HG02840 (cell line): ENCODE results near the gene H6PD.

Experiments used
- ATAC-seq: cut with Tn5 transposase; IDR thresholded peaks from one replicate; pipeline ENCODE4 v1.9.1; 2021; ENCODE audit warnings: mild to moderate bottlenecking, moderate library complexity, moderate number of reproducible peaks; ENCODE audit not compliant: unreplicated experiment, low FRiP score

Gene H6PD

DNA sequence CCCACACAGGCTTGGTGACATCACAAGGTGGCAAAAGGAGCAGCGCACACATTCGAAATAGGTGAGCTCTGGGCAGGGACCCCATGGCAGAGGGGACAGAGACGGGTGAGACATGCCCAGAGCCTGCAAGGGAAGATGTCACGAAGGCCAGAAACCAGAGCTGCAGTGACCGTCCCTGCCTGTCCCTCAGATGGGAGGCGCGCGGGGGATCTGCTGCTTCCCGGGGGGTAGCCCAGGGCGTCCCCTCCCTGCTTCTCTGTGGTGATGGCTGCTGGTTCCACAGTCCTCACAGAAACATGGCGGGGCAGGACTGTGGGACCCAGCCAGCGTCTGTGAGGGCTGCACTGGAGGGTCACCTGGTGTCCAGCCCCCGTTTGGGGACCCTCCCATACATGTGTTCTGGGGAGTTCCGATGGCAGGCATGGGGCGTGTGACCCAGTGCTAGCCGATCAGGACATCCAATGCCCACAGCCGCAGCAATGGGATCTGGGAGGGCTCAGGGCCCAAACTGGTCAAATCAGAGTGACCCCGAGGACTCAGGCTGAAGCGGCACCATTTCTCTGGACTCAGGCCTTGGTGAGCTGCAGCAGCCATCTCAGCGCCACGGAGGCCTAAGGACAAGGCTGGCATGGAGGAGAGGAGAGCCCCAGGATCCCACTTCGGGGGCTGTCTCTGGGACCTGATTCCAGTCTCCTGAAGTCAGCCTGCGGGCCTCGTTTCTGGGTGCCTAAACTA is 37.5 kb downstream of the H6PD start:
- ATAC-seq: no peak

DNA sequence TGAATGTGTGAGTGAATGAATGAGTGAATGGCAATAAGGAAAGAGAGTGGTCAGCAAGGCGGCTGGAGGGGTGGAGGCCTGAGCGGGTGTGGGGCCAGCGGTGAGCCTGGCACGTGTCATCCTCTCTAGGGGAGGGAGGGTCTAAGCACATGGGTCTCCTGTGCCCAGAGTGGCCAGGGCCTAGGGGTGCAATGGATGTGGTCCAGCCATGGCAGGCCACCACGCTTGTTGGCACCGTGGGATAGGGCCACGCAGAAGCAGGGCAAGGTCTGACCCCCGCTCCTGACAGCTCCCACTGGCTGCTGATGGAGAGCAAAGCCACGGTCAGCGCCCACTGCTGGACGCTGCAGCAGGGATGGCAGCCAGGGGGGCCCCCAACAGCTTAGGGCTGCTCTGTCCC is 38.6 kb downstream of the H6PD start:
- no peak for ATAC-seq

DNA sequence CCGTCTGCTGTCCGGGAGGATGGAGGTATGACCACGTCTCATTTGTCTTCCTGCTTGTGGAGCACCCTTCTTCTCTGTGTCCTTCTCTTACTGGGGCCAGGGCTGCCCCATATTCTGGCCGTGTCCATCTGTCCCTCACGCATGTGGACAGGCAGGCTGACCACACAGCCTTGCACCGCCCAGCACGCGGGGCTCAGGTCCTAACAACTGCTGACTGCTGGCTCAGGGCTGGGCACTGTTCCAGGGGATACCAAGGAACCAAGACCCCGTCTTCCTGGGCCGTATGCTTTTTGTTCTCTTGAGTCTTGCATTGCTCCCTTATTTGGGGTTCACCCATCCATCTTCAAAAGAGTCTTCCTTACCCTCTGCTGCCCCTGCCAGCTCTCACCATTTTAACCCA is 40.6 kb downstream of the H6PD start:
- ATAC-seq: no peak

DNA sequence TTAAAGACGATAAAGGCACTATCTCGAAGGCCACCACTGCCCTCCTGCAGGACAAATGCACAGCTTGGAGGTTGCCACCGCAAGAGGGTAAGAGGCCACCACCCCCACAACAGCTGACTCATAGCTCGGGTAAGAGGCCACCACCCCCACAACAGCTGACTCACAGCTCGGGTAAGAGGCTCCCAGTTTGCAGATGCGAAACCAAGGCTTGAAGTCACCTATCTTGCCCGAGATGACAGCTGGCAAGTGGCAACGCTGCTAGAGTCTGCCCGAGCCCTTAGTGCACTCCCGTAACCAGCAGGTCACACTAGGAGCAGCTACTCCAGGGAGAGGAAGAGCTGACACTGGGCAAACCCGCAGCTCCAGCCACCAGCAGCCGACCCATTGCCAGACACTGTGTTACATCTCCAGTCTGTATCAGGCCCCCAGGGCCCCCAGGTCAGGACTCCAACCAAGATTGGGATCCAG is 41.0 kb downstream of the H6PD start:
- no peak for ATAC-seq

DNA sequence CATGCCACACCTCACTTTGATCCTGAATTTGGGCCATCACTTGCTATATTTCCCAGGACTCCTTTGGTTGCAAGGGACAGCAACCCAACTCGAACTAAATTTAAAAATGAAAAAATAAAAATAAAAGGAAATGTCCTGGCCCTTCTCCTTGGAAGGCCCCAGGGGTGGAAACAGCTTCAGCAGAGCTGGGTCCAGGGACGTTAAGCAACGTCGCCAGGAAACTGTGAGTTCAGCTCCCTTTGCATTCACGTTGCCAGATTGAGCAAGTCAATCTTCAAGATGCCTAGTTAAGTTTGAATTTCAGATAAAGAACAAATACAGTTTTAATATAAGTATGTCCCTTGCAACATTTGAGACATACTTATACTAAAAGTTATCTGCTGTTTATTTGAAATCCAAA is 43.5 kb downstream of the H6PD start:
- no peak for ATAC-seq

DNA sequence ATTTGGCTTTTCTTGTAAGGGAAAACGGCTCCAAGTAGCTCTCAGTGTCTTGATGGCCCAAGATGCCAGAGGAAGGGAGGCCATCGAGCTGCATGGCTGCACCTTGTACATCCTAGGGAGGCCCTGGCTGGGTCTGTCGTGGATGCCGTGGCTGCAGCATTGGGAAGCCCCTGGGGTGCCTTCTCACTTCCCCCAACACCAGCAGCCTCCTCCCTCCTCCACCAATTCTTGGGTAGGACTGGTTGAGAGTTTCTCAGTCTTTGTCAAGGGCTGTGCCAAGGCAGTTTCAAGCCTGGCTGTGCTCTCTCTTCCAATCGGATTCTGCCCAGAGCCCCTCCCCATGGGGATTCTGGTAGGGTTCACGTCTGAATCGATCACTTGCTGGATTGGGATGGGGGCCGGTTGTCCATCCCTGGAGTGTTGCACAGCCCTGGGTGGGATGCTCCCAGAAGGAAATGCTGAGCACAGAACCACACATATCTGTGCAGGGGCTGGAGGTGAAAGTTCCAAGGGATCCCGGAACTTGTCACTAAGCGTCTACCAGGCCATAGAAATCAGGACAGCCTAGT is 44.1 kb downstream of the H6PD start:
- ATAC-seq: no peak

DNA sequence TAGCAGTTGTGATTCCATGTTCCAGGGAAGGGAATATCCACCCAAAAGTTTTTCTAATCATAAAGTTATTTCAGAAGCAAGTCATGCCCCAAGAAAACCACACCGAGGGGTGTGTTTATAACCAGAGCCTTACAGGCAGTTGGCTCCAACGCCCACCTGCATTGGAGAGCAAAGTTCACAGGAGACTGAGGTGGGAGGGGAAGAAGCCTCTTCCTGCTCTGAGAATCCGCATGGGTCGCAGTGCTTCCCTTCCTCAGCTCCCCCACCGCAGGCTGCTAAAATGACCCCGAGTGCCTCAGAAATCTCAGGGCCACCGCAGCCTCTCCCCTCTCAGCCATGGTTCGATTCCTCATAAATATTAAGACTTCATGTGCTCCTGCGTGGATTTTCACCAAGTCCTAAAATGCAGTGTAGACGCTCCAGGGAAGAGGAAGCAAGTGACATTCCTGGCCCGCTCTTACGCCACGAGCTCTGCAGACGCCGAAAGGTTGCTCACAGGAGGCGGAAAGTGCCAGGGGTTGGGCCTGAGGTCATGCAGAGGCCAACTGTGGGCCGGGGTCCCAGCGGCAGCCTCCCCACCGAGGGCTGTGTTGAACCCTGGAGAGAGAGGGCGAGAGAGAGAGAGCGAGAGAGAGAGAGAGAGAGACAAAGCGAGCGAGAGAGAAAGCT is 44.7 kb downstream of the H6PD start:
- no peak for ATAC-seq

DNA sequence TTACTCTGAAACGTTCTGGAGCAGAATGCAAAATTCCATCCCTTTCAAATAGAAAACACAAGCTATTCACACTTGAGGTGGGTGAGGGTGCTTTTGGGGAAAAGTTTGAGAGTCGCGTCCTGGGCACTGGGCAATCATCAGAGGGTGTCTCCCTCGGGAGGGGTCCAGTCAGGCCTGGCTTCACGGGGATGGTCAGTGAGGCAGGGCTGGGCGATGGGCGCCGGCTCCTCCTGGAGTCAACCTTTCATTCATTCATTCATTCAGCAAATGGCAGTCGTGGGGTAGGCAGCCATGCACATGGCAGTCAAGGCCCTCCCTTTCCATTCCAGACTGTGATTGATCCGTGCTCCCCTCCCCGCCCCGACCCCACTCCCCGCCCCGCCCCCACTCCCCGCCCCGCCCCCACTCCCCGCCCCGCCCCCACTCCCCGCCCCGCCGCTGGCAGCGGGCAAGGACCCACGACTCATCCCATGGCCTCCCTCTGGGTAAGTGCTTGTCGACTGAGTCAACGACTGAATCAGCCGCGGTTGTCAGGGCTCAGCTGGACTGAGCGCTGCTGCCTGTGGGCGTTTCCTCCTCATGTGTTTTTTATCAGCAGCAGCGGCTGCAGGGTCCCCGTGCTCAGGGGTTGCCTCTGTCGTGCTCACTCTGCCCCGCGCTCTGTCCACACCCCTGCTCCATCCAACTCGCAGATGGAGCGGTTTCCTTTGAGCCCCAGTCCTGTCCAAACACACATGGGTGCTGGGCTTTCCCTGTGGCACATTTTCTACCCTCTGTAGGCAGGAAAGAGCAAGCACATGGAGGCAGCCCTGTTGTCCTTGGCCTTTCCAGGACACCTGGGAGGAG is 45.7 kb downstream of the H6PD start:
- no peak for ATAC-seq

DNA sequence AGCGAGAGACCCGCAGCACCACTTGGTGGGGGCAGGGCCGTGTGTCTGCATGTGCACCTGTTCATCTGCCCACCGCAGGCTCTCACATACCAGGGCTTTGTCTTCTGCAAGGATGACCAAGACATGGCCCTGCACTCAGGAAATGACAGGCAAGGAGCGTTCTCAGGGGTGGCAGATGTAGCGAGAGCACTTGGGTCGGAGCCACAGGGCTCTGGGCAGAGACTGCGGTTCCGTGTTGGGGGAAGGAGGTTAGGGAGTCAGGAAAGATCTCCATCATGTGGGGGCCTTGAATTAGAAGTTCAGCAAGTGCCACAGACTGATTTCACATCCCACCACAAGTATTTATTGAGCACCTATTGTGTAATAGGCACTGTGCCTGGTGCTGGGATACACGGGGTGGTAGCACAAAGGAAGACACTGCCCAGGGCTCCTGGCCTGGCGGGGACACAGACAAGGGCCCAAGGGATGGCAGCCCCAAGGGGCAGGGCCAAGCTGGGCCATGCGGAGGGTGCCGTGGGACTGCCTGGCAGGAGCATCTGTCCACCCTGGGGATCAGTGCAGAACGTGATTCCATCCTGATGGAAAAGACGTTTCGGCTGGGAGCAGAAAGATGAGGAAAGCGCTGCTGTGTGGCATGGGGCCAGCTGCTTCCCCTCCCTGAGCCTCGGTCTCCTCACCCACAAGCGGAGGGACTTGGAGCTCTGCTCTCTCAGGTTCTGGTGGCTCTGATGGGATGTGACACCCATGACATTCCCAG is 46.7 kb downstream of the H6PD start:
- ATAC-seq: no peak

DNA sequence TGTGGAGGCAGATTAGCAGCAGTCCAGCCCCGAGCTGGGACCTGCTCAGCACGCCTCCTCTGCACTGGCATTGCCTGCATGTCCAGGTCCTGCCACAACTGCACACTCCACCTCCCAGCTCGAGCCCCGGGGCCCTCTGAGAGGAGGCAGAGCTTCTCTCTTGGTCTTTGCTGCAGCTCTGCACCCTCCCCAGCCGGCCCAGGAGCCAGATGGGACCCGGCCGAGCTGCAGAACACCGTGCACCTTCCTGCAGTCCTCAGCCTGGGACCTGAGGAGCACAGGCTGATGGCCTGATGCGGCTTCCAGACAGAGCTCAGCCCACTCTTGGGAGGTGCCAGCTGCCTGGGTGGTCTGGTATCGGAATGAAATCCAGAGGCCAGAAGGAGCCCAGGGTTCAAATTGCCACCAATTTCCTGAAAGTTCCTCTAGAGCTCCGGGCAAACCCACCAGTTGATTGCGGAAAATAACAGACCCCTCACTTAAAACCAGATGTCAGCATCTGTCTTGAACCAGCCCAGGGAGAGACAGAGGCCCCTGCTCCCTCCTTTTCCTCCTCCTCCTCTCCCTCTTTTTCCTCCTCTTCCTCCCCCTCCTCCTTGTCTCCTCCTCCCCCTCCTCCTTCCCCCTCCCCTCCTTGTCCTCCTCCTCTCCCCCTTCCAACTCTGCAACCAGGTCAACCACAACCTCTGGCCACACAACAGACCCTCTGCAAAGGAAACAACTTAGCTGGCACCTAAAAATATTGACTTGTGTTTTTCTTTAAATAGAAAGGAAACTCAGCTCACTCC is 47.5 kb downstream of the H6PD start:
- no peak for ATAC-seq

DNA sequence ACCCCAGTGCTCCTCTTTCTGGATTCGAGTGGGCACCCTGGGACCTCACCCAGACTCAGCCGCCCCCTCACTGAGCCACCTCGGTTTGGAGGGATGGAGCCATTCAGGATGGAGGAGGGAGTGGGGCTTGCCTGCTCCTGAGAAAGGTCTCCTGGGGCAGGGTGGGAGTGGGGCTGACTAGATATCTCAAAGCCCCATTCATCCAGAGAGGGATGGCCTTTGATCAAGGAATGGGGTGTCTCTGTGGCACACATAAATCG is 48.1 kb downstream of the H6PD start:
- no peak for ATAC-seq

DNA sequence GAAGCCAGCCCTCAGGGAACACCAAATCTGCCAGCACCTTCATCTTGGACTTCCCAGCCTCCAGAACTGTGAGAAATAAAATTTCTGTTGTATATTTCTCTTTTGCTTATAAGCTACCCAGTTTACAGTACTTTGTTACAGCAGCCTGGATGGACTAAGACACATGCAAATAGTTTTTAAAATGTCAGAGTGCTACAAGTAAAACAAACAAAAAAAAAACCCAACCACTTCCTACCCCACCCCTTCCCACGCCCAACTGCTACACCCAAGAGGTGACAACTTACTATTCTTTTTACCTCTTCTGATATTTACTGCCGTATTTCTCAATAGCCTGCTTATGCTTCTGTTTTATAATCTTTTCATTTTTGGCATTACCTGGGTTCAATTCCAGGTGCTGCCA is 49.5 kb downstream of the H6PD start:
- ATAC-seq: no peak

DNA sequence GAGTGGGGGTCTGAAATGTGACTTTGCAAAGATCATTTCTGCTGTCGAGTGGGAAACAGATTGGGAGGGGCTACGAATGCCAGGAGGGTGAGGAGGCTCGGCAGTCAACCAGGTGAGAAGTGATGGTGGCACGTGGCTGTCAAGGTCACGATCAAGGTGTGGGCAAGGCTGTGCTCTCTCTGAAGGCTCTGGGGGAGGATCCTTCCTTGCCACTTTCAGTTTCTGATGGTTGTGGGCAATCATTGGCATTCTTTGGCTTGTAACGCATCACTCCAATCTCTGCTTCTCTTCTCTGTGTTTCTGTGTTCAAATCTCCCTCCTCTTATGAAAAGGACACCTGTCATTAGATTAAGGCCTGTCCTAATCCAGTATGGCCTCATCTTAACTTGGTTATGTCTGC is 52.0 kb downstream of the H6PD start:
- ATAC-seq: no peak

DNA sequence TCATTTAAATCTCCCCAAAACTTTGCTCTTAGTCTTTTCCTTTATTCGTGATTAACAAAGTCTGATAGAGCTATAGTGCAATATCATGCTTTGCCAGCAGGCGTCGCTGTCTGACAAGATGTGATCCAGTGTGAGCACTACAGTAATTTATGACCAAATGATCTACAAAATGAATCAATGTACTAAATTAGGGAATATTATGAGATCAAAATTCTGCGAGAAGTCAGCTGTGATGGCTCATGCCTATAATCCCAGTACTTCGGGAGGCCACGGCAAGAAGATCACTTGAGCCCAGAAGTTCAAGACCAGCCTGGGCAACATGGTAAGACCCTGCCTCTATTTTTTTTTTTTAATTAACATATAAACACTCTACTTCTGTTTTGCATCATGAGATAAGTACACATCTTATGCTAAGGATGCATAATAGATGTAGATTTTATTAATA is 54.5 kb downstream of the H6PD start:
- no peak for ATAC-seq

DNA sequence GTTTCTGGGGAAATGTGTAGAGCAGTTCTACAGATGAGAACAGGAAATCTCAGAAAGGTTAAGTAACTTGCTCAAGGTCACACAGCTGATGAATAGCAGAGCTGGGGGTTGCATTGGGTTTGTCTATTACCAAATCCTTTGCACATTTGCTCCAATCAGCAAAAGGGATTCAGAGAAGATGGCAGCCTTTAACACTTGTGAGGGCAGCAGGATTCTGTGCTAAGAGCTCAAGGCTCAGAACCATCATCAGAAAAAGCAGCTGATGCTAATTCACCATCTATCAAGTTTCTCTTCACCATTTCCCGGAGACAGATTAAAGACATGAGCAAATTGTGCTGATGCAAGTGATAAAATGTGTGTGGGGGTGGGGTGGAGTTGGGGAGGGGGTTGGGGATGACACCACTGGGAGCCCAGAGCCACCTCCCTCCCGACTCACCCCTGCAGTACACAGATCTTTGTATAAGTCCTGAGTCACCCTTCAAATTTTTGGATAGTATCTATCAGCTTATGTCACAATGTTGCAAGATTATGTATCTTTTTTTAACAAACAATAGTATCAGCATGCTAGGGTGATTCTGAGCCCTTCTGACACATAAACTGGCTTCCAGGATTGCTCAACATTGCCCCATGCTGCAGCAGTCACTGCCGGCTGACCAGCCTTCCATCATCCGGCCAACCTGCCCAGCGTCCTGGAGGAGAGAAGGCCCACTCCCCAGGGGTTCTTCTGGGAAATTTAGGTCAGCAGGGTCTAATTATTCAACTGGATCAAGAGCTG is 55.3 kb downstream of the H6PD start:
- ATAC-seq: no peak

DNA sequence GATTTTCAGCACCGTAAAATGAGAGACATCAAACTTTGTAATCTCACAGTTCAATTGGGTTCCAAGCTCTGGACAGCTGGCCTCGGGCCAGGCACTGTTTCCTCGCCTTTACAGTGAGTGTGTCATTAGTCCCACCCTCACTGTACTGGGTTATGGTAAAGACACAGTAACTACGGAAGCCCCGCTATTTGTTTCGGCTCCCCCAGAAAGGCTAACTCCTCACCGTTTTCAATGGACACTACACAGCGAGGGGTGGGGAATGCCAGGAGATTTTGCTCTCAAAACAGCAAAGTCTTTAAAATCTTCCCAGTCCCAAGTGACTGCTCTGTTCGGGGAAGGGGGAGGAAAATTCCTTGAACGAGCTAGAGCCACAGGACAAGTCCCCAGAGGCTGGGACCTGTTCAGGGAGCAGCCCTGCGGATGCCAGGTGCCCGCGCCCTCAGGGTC is 57.4 kb downstream of the H6PD start:
- ATAC-seq: no peak

DNA sequence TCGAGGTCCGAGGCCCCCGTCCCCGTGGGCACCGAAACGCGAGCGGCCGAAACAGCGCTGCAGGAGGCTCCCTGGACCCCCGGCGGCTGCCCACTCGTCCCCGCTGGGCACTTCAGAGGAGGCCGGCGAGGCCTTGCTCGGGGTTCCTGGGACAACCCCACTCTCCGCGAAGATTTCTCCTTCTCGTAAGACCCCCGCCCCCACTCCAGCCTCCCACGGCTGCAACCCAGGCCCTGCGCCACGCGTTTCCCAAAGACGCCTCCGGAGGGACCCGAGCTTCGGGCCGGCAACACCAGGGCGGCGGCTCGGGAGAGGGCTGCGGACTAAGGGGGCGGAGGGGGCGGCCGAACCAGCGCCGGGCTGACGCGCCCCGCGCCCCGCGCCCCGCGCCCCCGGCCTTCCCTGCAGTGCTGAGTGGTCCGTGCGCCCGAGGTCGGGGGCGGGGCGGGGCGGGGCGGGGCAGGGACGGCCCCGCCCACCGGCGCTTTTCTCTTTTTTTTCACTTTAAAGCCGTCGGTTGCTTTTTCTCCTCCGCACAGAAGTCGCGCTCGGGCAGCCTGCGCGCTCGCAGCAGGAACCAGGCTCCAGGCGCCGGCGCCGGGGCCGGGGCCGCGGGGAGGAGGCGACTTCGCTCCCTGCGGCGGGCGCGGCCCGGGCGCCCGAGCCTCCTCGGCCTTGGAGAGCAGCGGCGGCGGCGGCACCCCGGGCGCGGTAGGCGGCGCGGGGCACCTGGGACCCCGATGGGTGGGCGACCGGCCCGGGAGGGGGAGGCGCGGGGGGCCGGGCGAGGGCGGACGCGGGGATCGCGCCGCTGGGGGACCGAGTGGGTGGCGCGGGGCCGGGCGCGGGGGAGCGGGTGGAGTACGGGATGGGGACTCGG is 58.0 kb downstream of the H6PD start, which contains the start of gene SPSB1:
SPSB1 (plus strand) TSS at position 534 of the 880 bp plus-strand sequence. CDS start 62,998 bp downstream, outside the sequence.
- ATAC-seq: no peak

DNA sequence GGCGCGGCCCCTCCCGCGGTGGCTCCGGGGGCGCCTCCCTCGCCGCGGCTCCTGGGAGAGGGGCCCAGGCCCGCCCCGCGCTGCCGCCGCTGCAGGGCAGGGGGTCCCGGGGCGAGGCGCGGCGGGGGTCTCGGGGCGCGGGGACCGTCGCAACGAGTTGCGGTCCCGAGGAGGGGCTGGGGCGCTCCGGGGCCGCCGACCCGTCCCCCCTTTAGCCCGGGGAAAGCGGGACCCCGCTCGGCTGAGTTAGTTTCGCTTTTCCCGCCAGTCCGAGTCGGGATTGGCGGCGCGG is 58.6 kb downstream of the H6PD start:
- ATAC-seq: no peak
